Measurements from ENCODE around the gene COL21A1. TPM values are rescaled to one million over a fixed set of nuclear protein-coding genes. Genes with fewer than 3 reads are reported as not detected.

The COL21A1 gene
- total and polyA plus RNA-seq, 2 of the 13 experiments (the other 11 are each of a cell fraction or from before 2014, with no cell fraction given): 0.13 TPM; not detected in 1

GRCh38 chr6:56238352-56238751, 9.0 kb downstream of the COL21A1 start:
- H3K4me3 ChIP-seq (replicated peaks in 1 of 3; ENCODE audit: insufficient read depth in 1 of 3, low read depth in 2 of 3, low read length in 3 of 3): no peak overlapping the region
- H3K4me2 ChIP-seq (ENCODE audit: low read depth, low read length): no peak overlapping the region
- 0% methylated on average over 2 of the region's 2 CpGs for WGBS (ENCODE audit: low lambda C conversion rate)
- H2AFZ ChIP-seq (ENCODE audit: low read length): no peak overlapping the region
- H3K79me2 ChIP-seq (ENCODE audit: insufficient read depth, low read length): no peaks in the 10 kb centered on the region
- intact Hi-C loops (cut with micrococcal nuclease; ENCODE audit: unreplicated experiment) (no loop called here), in situ Hi-C loops (cut with HindIII; ENCODE audit: extremely low pct_ligation_motif_present, low pct_unique_long_range_greater_than_20kb) (no loop called here)
- no peaks in the 10 kb centered on the region for H4K20me1 ChIP-seq (ENCODE audit: insufficient read depth, low read length)
- FAIRE-seq (no peak), ATAC-seq (no peak), DNase-seq (ENCODE audit: low spot score) (no peak)
- H3K36me3 ChIP-seq (replicated peaks in 1 of 2; ENCODE audit: control insufficient read depth in 1 of 2, insufficient read depth in 2 of 2, low read length in 2 of 2): no peaks in the 10 kb centered on the region
- TF ChIP-seq ZNF800 (CRISPR knock-in tag; IDR thresholded peaks at IDR 0.05) (no peak), ZNF33B (CRISPR knock-in tag; IDR thresholded peaks at IDR 0.05) (no peak), ZNF576 (CRISPR knock-in tag; IDR thresholded peaks at IDR 0.05) (no peak), MBD4 (IDR thresholded peaks at IDR 0.05; ENCODE audit: borderline replicate concordance, low read length) (no peak), ZNF335 (CRISPR knock-in tag; IDR thresholded peaks at IDR 0.05) (no peak)
- H3K27ac ChIP-seq (ENCODE audit: extremely low read length, insufficient read depth, low read length): no peak overlapping the region
- H3K4me1 ChIP-seq (ENCODE audit: insufficient read depth, low read length): no peaks in the 10 kb centered on the region
- no peaks in the 10 kb centered on the region for H3K27me3 ChIP-seq (ENCODE audit: control insufficient read depth in 1 of 2, insufficient read depth in 2 of 2, low read length in 2 of 2)
- H3K9ac ChIP-seq (ENCODE audit: insufficient read depth, low read depth, low read length): no peak overlapping the region
- H3K9me3 ChIP-seq (ENCODE audit: low read length): no peaks in the 10 kb centered on the region
- POLR2A ChIA-PET: no interaction called here
- no TSS peak for BruUV-seq (replicated peaks)
- CTCF ChIA-PET (ENCODE audit: low intra/inter-chr PET ratio, low total read pairs): no interaction called here

- in situ Hi-C loops (cut with HindIII; ENCODE audit: extremely low pct_ligation_motif_present, low pct_unique_long_range_greater_than_20kb) (no loop called here), intact Hi-C loops (cut with micrococcal nuclease; ENCODE audit: unreplicated experiment) (no loop called here)
- DNase-seq (ENCODE audit: low spot score) (no peak), FAIRE-seq (no peak), ATAC-seq (no peak)
- no peaks in the 10 kb centered on the region for H3K9me3 ChIP-seq (ENCODE audit: low read length)
- H3K4me2 ChIP-seq (ENCODE audit: low read depth, low read length): no peak overlapping the region
- H3K27ac ChIP-seq (ENCODE audit: extremely low read length, insufficient read depth, low read length): no peak overlapping the region
- no peak overlapping the region for H3K4me3 ChIP-seq (replicated peaks in 1 of 3; ENCODE audit: insufficient read depth in 1 of 3, low read depth in 2 of 3, low read length in 3 of 3)
- ChIA-PET POLR2A (no interaction called here), CTCF (ENCODE audit: low intra/inter-chr PET ratio, low total read pairs) (no interaction called here)
- BruUV-seq (replicated peaks): no TSS peak
- 0% methylated on average over 1 of the region's 1 CpG for WGBS (ENCODE audit: low lambda C conversion rate)
- H4K20me1 ChIP-seq (ENCODE audit: insufficient read depth, low read length): no peaks in the 10 kb centered on the region
- H3K4me1 ChIP-seq (ENCODE audit: insufficient read depth, low read length): no peaks in the 10 kb centered on the region
- H3K9ac ChIP-seq (ENCODE audit: insufficient read depth, low read depth, low read length): no peak overlapping the region
- no peaks in the 10 kb centered on the region for H3K79me2 ChIP-seq (ENCODE audit: insufficient read depth, low read length)
- H3K36me3 ChIP-seq (replicated peaks in 1 of 2; ENCODE audit: control insufficient read depth in 1 of 2, insufficient read depth in 2 of 2, low read length in 2 of 2): no peaks in the 10 kb centered on the region
- TF ChIP-seq ZIK1 (CRISPR knock-in tag; IDR thresholded peaks at IDR 0.05; ENCODE audit: borderline replicate concordance, low read depth) (no peak), ZBTB3 (CRISPR knock-in tag; IDR thresholded peaks at IDR 0.05; ENCODE audit: borderline replicate concordance, low read depth) (no peak), TOPORS (CRISPR knock-in tag; IDR thresholded peaks at IDR 0.05) (no peak), ZBTB7A (CRISPR knock-in tag; IDR thresholded peaks at IDR 0.05) (no peak), ELK4 (CRISPR knock-in tag; IDR thresholded peaks at IDR 0.05; ENCODE audit: borderline replicate concordance) (no peak), GTF2F1 (IDR thresholded peaks at IDR 0.05; ENCODE audit: low read length) (no peak), ZNF367 (CRISPR knock-in tag; IDR thresholded peaks at IDR 0.05; ENCODE audit: borderline replicate concordance) (no peak), ZNF713 (CRISPR knock-in tag; IDR thresholded peaks at IDR 0.05) (no peak), SIX4 (CRISPR knock-in tag; IDR thresholded peaks at IDR 0.05) (no peak), SNAPC5 (CRISPR knock-in tag; IDR thresholded peaks at IDR 0.05; ENCODE audit: borderline replicate concordance) (no peak), TBP (CRISPR knock-in tag; IDR thresholded peaks at IDR 0.05) (no peak), FLYWCH1 (CRISPR knock-in tag; IDR thresholded peaks at IDR 0.05) (no peak), PHB2 (IDR thresholded peaks at IDR 0.05; ENCODE audit: partially characterized antibody) (no peak)
- H3K27me3 ChIP-seq (ENCODE audit: control insufficient read depth in 1 of 2, insufficient read depth in 2 of 2, low read length in 2 of 2): no peaks in the 10 kb centered on the region
- H2AFZ ChIP-seq (ENCODE audit: low read length): no peak overlapping the region
Measured at GRCh38 chr6:56235245-56235644, 12.1 kb downstream of the COL21A1 start.

Measured in HepG2 (cell line).